ENCODE measurements around the gene GSDMA. TPM values are rescaled to one million over a fixed set of nuclear protein-coding genes. Genes with fewer than 3 reads are reported as not detected.
A peak's percentile ranks its signal among the peaks of the same experiment; 100 is the strongest.

Gene GSDMA
- total RNA-seq, 2 donors from 2014 or later, result 0.17 to 0.90 TPM

GRCh38 chr17:40014375-40014980, 51.7 kb downstream of the GSDMA start:
- no peaks in the 10 kb centered on the region for H3K36me3 ChIP-seq
- H3K27me3 ChIP-seq, result no peaks in the 10 kb centered on the region
- no peak for TF ChIP-seq CTCF (IDR thresholded peaks at IDR 0.05)
- peak overlapping the region in 1 of 2 donors; percentile 63 for H3K9ac ChIP-seq (ENCODE audit: low read depth in 2 of 2, low read length in 2 of 2)
- peak overlapping the region; percentile 60 for H3K27ac ChIP-seq
- intact Hi-C loops (cut with DNase I), result loop anchor here (5.0 to 10.0 kb wide), 3 partner anchors 73 to 280 kb away; no protein-coding TSS in a partner anchor
- H3K4me3 ChIP-seq, result no peak overlapping the region
- H3K4me1 ChIP-seq, result peaks cover 17% of the 10 kb centered on the region
- no peaks in the 10 kb centered on the region for H3K9me3 ChIP-seq
- no peak for DNase-seq

GRCh38 chr17:40015005-40015997, 52.5 kb downstream of the GSDMA start, which contains the start of gene CSF3:
Gene CSF3 (plus strand): TSS chr17:40015440. CDS start chr17:40015475, 35 bp downstream.
- Histone ChIP-seq H3K27me3 (no peaks in the 10 kb centered on the region), H3K4me1 (peaks cover 17% of the 10 kb centered on the region), H3K36me3 (no peaks in the 10 kb centered on the region), H3K4me3 (no peak within 1 kb of the TSS), H3K9ac (ENCODE audit: low read depth in 2 of 2, low read length in 2 of 2) (peak within 1 kb of the TSS; percentile 43 to 63), H3K27ac (peak within 1 kb of the TSS; percentile 60), H3K9me3 (no peaks in the 10 kb centered on the region)
- intact Hi-C loops (cut with DNase I), result loop anchor here (10.0 kb wide), 2 partner anchors 150 to 280 kb away; no protein-coding TSS in a partner anchor
- no peak for TF ChIP-seq CTCF (IDR thresholded peaks at IDR 0.05)
- peak; percentile 75 for DNase-seq

GRCh38 chr17:40015998-40016985, 53.5 kb downstream of the GSDMA start:
- H3K27me3 ChIP-seq, result no peaks in the 10 kb centered on the region
- no peak for TF ChIP-seq CTCF (IDR thresholded peaks at IDR 0.05)
- no peaks in the 10 kb centered on the region for H3K9me3 ChIP-seq
- H3K4me3 ChIP-seq, result no peak overlapping the region
- peaks cover 17% of the 10 kb centered on the region for H3K4me1 ChIP-seq
- intact Hi-C loops (cut with DNase I), result loop anchor here (10.0 kb wide), 2 partner anchors 149 to 279 kb away; no protein-coding TSS in a partner anchor
- H3K36me3 ChIP-seq, result no peaks in the 10 kb centered on the region
- peak overlapping the region; percentile 60 for H3K27ac ChIP-seq
- H3K9ac ChIP-seq (ENCODE audit: low read depth in 2 of 2, low read length in 2 of 2), result peak overlapping the region; percentile 43 to 54
- no peak for DNase-seq

- Histone ChIP-seq H3K9ac (ENCODE audit: low read depth in 2 of 2, low read length in 2 of 2) (no peak overlapping the region), H3K27ac (no peak overlapping the region), H3K9me3 (no peaks in the 10 kb centered on the region), H3K36me3 (peaks cover 5% of the 10 kb centered on the region), H3K4me3 (no peak overlapping the region), H3K4me1 (peaks cover 23% of the 10 kb centered on the region), H3K27me3 (no peaks in the 10 kb centered on the region)
- TF ChIP-seq CTCF (IDR thresholded peaks at IDR 0.05), result no peak
- no peak for DNase-seq
- intact Hi-C loops (cut with DNase I), result loop anchor here (10.0 kb wide), 2 partner anchors 147 to 277 kb away; no protein-coding TSS in a partner anchor
These were observed 54.7 kb downstream of the GSDMA start for GRCh38 chr17:40017422-40018080.
